ENCODE data around the gene ASTN2.

GRCh38 chr9:116543731-116544400 is 871.0 kb downstream of the ASTN2 start:
- TF ChIP-seq, protein P1, sequence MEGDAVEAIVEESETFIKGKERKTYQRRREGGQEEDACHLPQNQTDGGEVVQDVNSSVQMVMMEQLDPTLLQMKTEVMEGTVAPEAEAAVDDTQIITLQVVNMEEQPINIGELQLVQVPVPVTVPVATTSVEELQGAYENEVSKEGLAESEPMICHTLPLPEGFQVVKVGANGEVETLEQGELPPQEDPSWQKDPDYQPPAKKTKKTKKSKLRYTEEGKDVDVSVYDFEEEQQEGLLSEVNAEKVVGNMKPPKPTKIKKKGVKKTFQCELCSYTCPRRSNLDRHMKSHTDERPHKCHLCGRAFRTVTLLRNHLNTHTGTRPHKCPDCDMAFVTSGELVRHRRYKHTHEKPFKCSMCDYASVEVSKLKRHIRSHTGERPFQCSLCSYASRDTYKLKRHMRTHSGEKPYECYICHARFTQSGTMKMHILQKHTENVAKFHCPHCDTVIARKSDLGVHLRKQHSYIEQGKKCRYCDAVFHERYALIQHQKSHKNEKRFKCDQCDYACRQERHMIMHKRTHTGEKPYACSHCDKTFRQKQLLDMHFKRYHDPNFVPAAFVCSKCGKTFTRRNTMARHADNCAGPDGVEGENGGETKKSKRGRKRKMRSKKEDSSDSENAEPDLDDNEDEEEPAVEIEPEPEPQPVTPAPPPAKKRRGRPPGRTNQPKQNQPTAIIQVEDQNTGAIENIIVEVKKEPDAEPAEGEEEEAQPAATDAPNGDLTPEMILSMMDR (IDR thresholded peaks at IDR 0.05; ENCODE audit: low read length) = no peak
- no peak for TF ChIP-seq EZH2phosphoT487 (IDR thresholded peaks at IDR 0.05; ENCODE audit: low read length)

All from MM.1S (cell line).